HUES64 (cell line): ENCODE results near the gene MISP.

ENCODE experiments used
- H3K27ac ChIP-seq: 2 replicates; pipeline ENCODE4 v1.7.0; 2013; ENCODE audit warnings: low read depth, low read length, inconsistent platforms
- H3K27me3 ChIP-seq: 2 replicates; pipeline ENCODE4 v1.6.1; 2013; ENCODE audit warnings: mild to moderate bottlenecking, low read length; ENCODE audit not compliant: insufficient read depth
- H3K36me3 ChIP-seq: 2 replicates; pipeline ENCODE4 v1.6.1; 2013; ENCODE audit warnings: mild to moderate bottlenecking, low read length; ENCODE audit not compliant: insufficient read depth
- H3K4me1 ChIP-seq: 2 replicates; pipeline ENCODE4 v1.6.1; 2013; ENCODE audit warnings: mild to moderate bottlenecking, low read length, moderate library complexity; ENCODE audit not compliant: insufficient read depth
- H3K4me3 ChIP-seq: 2 replicates; pipeline ENCODE4 v1.5.1; 2013; ENCODE audit warnings: mild to moderate bottlenecking, low read length, moderate library complexity
- H3K9ac ChIP-seq: 2 replicates; pipeline ENCODE4 v1.6.1; 2013; ENCODE audit warnings: mild to moderate bottlenecking, low read depth, low read length
- H3K9me3 ChIP-seq: 2 replicates; pipeline ENCODE4 v1.6.1; 2013; ENCODE audit warnings: low read depth, low read length; ENCODE audit not compliant: insufficient read depth
- WGBS: fragments of 150-250, 120-280 bp; methylation state at CpG from one replicate; pipeline ENCODE4 v1.1.7; 2013; ENCODE audit warnings: missing lambda C conversion rate; 5-methylcytosine and 5-hydroxymethylcytosine counted together

MISP gene

DNA sequence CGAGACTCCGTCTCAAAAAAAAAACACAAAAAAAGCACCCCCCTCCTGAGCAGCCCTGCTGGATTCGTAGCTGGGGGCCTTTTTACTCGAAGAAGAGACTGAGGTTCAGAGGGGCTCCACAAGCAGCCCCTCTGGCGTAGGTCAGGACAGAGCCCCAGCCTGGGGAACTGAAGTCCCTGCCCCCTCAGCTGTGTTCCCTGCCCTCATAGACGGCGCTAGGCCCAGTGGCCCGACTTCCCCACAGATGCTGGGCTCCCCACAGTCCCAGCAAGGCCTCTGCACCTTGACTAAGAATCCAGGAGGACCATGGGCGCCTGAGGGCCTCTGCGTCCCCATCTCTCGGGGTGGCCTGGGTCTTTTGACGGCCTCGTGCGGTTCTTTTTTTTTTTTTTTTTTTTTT is 1.1 kb upstream of the MISP start:
- Histone ChIP-seq H3K9ac (no peak overlapping the region), H3K9me3 (0 out of 2 replicates have a peak, but pooled peaks cover 4% of the 10 kb centered on the region), H3K27me3 (no peaks in the 10 kb centered on the region), H3K4me1 (no peaks in the 10 kb centered on the region), H3K36me3 (no peaks in the 10 kb centered on the region), H3K27ac (no peak overlapping the region), H3K4me3 (no peak overlapping the region)
- WGBS: 84% methylated on average over 14 of the region's 14 CpGs

DNA sequence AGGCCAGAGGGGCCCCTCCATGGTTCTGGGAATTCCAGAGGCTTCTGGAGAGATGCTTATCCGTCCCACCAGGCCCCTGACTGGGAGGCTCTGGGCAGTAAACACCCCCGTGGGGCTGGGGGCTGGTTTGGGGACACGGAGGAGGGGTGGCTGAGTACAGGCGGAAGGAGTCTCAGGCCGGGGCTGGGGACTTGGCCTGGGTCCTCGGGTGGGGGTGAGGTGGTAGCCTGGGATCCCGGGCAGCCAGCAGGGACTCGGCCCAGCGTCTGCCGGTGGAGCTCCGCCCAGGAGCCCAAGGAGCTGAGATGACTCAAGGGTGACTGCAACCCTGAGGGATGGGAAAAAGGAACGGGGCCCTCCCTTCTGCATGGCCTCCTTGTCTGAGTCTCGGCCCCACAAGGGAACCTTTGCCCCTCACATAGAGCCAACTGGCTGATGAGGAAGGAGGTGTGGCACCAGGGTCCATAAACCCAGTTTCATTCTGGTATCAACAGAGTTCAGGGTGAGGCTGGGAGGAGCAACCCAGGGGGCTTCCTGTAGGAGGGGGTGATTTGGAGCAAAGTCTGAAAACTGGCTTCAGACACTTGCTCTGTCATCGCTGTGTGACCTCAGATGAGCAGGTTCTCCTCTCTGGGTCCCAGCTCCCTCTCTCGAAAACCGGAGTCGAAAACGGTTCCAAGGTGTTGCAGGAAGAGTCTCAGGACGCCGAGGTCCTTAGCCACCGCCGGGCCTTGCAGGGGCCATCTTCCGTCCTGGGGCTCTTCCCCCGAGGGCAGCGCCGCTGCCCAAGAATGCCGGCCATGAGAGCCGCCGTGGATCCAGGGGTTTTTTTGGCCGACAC is 809 bp downstream of the MISP start:
- Histone ChIP-seq H3K4me3 (no peak overlapping the region), H3K27ac (no peak overlapping the region), H3K27me3 (no peaks in the 10 kb centered on the region), H3K9me3 (0 out of 2 replicates have a peak, but pooled peaks cover 4% of the 10 kb centered on the region), H3K36me3 (no peaks in the 10 kb centered on the region), H3K9ac (no peak overlapping the region), H3K4me1 (no peaks in the 10 kb centered on the region)
- 75% methylated on average over 30 of the region's 30 CpGs for WGBS

DNA sequence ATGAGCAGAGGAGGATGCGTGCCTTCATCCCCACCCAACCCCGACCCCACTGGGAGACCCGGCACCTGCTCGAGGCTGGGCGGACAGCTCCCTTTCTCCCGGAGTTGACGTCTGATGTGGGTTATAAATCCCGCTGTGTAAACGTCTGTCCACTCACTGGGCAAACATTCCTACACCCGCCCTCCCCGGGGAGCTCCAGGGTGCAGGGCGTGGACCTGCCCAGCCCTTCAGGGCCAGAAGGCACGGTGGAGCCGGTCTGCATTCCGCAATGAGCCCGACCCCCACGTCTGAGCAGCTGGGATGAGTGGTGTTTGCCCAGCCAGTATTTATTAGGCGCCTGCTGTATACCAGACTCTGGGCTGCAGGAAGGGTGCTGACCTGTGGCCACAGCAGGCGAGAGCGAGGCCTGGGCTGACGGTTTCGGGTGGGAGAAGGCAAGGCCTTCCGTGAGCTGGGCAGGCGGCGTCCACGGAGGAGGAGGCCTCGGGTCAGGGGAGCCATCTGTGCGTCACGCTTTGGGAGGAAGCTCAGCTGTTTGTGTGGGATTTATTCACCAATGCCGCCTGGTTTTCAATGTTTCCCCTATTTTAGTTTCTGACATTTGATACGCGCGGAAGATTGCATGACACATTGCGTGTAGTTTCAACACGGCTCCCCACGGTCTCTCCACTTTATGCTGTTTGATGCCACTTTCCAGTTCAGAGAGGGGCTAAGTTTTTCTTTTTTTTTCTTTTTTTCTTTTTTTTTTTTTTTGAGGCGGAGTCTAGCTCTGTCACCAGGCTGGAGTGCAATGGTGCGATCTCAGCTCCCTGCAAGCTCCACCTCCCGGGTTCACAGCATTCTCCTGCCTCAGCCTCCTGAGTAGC is 2.0 kb downstream of the MISP start:
- no peaks in the 10 kb centered on the region for H3K9me3 ChIP-seq
- H3K9ac ChIP-seq: no peak overlapping the region
- H3K27me3 ChIP-seq: no peaks in the 10 kb centered on the region
- no peaks in the 10 kb centered on the region for H3K4me1 ChIP-seq
- WGBS: 85% methylated on average over 38 of the region's 39 CpGs
- no peak overlapping the region for H3K27ac ChIP-seq
- H3K4me3 ChIP-seq: no peak overlapping the region
- H3K36me3 ChIP-seq: no peaks in the 10 kb centered on the region

DNA sequence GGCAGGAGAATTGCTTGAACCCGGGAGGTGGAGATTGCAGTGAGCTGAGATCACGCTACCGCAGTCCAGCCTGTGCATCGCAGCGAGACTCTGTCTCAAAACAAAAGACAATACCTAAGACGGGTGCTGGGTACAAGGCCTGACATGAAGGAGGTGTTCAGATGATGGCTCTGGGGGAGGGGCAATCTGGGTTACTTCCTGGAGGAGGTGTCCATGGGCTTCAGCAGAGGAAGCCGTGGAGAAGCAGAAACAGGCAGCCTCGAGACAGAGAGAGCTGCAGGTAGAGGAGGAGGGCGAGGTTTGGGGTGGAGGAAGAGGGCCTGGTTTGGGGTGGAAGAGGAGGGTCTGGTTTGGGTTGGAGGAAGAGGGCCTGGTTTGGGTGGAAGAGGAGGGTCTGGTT is 3.6 kb downstream of the MISP start:
- H3K9me3 ChIP-seq: no peaks in the 10 kb centered on the region
- no peak overlapping the region for H3K27ac ChIP-seq
- H3K4me3 ChIP-seq: no peak overlapping the region
- WGBS: 91% methylated on average over 9 of the region's 9 CpGs
- H3K27me3 ChIP-seq: no peaks in the 10 kb centered on the region
- H3K36me3 ChIP-seq: no peaks in the 10 kb centered on the region
- H3K4me1 ChIP-seq: no peaks in the 10 kb centered on the region
- no peak overlapping the region for H3K9ac ChIP-seq

DNA sequence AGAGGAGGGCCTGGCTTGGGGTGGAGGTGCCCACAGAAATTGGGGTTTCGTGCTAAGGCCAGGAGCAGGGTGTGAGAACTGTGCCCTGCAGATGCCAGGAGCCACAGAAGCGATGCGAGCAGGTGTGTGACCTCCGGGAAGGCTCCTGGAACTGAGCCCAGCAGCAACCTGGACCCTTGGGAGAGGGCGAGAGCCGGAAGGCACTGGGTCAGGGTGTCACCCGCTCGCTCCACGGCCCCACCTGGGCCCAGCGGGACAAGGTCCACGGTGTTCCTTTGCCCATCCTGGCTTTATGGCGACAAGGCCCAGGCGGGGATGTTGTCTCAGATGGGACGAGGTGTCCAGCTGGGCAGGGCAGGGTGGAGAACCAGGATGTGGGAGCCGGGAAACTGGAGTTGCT is 4.2 kb downstream of the MISP start:
- Histone ChIP-seq H3K4me1 (no peaks in the 10 kb centered on the region), H3K9ac (no peak overlapping the region), H3K9me3 (no peaks in the 10 kb centered on the region), H3K27me3 (no peaks in the 10 kb centered on the region), H3K4me3 (no peak overlapping the region), H3K36me3 (no peaks in the 10 kb centered on the region), H3K27ac (no peak overlapping the region)
- 94% methylated on average over 15 of the region's 15 CpGs for WGBS

DNA sequence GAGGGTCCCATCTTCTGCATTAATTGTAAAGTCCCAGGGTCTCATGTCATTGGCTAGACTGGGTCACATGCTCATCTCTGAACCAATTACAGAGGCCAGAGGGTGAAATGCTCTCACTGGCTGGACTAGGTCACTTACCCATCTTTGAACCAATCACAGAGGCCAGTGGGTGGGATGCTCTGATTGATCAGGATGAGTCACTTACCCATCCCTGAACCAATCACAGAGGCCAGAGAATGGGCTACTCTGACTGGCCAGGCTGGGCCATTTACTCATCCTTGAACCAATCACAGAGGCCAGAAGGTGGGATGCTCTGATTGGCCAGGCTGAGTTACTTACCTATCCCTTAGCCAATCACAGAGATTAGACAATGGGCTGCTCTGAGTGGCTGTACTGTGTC is 5.3 kb downstream of the MISP start:
- Histone ChIP-seq H3K27me3 (no peaks in the 10 kb centered on the region), H3K36me3 (no peaks in the 10 kb centered on the region), H3K4me1 (no peaks in the 10 kb centered on the region), H3K9ac (no peak overlapping the region), H3K4me3 (no peak overlapping the region), H3K9me3 (no peaks in the 10 kb centered on the region), H3K27ac (no peak overlapping the region)

DNA sequence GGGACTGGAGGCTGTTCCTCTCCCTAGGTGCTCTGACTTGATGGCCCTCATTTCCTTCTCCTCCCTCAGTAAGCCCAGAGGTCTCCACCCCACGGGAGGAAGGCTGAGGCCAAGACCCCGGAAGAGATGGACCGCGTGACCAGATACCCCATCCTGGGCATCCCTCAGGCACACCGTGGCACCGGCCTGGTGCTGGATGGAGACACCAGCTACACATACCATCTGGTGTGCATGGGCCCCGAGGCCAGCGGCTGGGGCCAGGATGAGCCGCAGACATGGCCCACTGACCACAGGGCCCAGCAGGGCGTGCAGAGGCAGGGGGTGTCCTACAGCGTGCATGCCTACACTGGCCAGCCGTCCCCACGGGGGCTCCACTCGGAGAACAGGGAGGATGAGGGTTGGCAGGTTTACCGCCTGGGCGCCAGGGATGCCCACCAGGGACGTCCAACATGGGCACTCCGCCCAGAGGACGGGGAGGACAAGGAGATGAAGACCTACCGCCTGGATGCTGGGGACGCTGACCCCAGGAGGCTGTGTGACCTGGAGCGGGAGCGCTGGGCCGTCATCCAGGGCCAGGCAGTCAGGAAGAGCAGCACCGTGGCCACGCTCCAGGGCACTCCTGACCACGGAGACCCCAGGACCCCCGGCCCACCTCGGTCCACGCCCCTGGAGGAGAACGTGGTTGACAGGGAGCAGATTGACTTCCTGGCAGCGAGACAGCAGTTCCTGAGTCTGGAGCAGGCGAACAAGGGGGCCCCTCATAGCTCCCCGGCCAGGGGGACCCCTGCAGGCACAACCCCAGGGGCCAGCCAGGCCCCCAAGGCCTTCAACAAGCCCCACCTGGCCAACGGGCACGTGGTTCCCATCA is 6.1 kb downstream of the MISP start:
- H3K9me3 ChIP-seq: no peaks in the 10 kb centered on the region
- WGBS: 94% methylated on average over 36 of the region's 36 CpGs
- no peaks in the 10 kb centered on the region for H3K36me3 ChIP-seq
- no peak overlapping the region for H3K4me3 ChIP-seq
- H3K27ac ChIP-seq: no peak overlapping the region
- H3K4me1 ChIP-seq: no peaks in the 10 kb centered on the region
- H3K9ac ChIP-seq: no peak overlapping the region
- H3K27me3 ChIP-seq: no peaks in the 10 kb centered on the region

DNA sequence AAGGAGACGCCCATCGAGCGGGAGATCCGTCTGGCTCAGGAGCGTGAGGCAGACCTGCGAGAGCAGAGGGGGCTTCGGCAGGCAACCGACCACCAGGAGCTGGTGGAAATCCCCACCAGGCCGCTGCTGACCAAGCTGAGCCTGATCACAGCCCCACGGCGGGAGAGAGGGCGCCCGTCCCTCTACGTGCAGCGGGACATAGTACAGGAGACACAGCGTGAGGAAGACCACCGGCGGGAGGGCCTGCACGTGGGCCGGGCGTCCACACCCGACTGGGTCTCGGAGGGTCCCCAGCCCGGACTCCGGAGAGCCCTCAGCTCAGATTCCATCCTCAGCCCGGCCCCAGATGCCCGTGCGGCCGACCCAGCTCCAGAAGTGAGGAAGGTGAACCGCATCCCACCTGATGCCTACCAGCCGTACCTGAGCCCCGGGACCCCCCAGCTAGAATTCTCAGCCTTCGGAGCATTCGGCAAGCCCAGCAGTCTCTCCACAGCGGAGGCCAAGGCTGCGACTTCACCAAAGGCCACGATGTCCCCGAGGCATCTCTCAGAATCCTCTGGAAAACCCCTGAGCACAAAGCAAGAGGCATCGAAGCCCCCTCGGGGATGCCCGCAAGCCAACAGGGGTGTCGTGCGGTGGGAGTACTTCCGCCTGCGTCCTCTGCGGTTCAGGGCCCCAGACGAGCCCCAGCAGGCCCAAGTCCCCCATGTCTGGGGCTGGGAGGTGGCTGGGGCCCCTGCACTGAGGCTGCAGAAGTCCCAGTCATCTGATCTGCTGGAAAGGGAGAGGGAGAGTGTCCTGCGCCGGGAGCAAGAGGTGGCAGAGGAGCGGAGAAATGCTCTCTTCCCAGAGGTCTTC is 7.1 kb downstream of the MISP start:
- no peaks in the 10 kb centered on the region for H3K9me3 ChIP-seq
- H3K27ac ChIP-seq: no peak overlapping the region
- H3K9ac ChIP-seq: no peak overlapping the region
- 93% methylated on average over 50 of the region's 50 CpGs for WGBS
- no peaks in the 10 kb centered on the region for H3K4me1 ChIP-seq
- H3K27me3 ChIP-seq: no peaks in the 10 kb centered on the region
- H3K4me3 ChIP-seq: no peak overlapping the region
- no peaks in the 10 kb centered on the region for H3K36me3 ChIP-seq

DNA sequence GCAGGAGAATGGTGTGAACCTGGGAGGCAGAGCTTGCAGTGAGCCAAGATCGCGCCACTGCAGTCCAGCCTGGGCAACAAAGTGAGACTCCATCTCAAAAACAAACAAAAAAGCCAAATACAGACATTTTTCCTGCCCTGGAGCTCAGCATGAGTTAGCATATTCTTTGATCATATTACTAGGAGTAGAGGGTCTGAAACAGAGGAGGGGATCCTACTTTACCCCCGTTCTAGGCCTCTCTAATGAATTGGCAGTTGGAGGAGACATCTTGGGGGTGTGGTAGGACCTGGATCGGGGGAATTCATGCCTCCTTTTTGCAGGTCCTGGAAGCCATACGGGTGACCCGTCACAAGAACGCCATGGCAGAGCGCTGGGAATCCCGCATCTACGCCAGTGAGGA is 12.3 kb downstream of the MISP start:
- no peak overlapping the region for H3K27ac ChIP-seq
- no peaks in the 10 kb centered on the region for H3K9me3 ChIP-seq
- 93% methylated on average over 10 of the region's 10 CpGs for WGBS
- H3K4me1 ChIP-seq: no peaks in the 10 kb centered on the region
- H3K9ac ChIP-seq: no peak overlapping the region
- no peaks in the 10 kb centered on the region for H3K36me3 ChIP-seq
- H3K27me3 ChIP-seq: no peaks in the 10 kb centered on the region
- H3K4me3 ChIP-seq: no peak overlapping the region

DNA sequence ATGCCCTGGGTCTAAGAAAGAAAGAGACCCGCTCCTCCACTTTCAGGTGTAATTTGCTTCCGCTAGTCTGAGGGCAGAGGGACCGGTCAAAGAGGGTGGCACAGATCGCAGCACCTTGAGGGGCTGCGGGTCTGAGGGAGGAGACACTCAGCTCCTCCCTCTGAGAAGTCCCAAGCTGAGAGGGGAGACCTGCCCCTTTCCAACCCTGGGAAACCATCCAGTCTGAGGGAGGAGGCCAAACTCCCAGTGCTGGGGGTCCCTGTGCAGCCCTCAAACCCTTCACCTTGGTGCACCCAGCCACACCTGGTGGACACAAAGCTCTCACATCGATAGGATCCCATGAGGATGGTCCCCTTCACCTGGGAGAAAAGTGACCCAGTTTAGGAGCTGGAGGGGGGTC is 13.0 kb downstream of the MISP start:
- H3K27me3 ChIP-seq: no peaks in the 10 kb centered on the region
- no peaks in the 10 kb centered on the region for H3K4me1 ChIP-seq
- no peak overlapping the region for H3K4me3 ChIP-seq
- no peak overlapping the region for H3K27ac ChIP-seq
- H3K9ac ChIP-seq: no peak overlapping the region
- no peaks in the 10 kb centered on the region for H3K36me3 ChIP-seq
- 91% methylated on average over 6 of the region's 6 CpGs for WGBS
- no peaks in the 10 kb centered on the region for H3K9me3 ChIP-seq
